Motor neuron (in vitro differentiated cells): Measurements from ENCODE around the gene CROCC2. TPM values are rescaled to one million over a fixed set of nuclear protein-coding genes. Genes with fewer than 3 reads are reported as not detected.
"Not testable (repeated sequence)": the region's sequence is repeated elsewhere in the genome, so short reads cannot be mapped to it uniquely, and the experiment has no call there.

Experiments
- ATAC-seq, 8 experiments: fragments of 200-7000 bp; cut with Tn5 transposase; replicated peaks in 6 of 8; 2 replicates each; pipeline ENCODE4 v1.8.0; 2021; ENCODE audit warnings: mild to moderate bottlenecking in 8 of 8, moderate library complexity in 8 of 8
- H3K27ac ChIP-seq, 2 donors: fragments of 250-450 bp; sonication (Bioruptor Pico); 2 replicates each; pipeline ENCODE4 v1.9.0; 2021; ENCODE audit warnings: antibody characterized with exemption in 2 of 2, mild to moderate bottlenecking in 2 of 2, moderate library complexity in 1 of 2
- H3K4me1 ChIP-seq, 2 donors: fragments of 250-450 bp; sonication (Bioruptor Pico); replicated peaks in 1 of 2; 2 replicates each; pipeline ENCODE4 v1.6.1; 2021; ENCODE audit warnings: antibody characterized with exemption in 2 of 2, mild to moderate bottlenecking in 2 of 2, moderate library complexity in 1 of 2
- H3K4me3 ChIP-seq, 5 donors: fragments of 250-450 bp; sonication (Bioruptor Pico); 2 replicates each; pipeline ENCODE4 v1.9.0; 2021; ENCODE audit warnings: antibody characterized with exemption in 5 of 5, mild to moderate bottlenecking in 5 of 5, moderate library complexity in 4 of 5
- WGBS, 10 experiments: fragments of 450-650 bp; shearing (Covaris generic); methylation state at CpG; one replicate each; pipeline ENCODE4 v1.0.0; 2022; 5-methylcytosine and 5-hydroxymethylcytosine counted together
- in situ Hi-C, 9 experiments: fragments of 400-800 bp; cut with MboI; loops; one replicate each; pipeline ENCODE4 v1.15.0; 2021; ENCODE audit warnings: low sequenced_read_pairs in 9 of 9, low pct_unique_long_range_greater_than_20kb in 2 of 9; ENCODE audit not compliant: unreplicated experiment in 9 of 9
- total RNA-seq, 8 experiments: library from RNA; unstranded; fragments of 300-600 nt; gene quantifications; 2 replicates each; pipeline versions ENCODE4 v1.2.3 to v1.2.4, GENCODE V29; 2022

Gene CROCC2
- total RNA-seq, 8 experiments from 2014 or later = 0.29 to 3.4 (median 0.64) TPM; not detected in 2

DNA sequence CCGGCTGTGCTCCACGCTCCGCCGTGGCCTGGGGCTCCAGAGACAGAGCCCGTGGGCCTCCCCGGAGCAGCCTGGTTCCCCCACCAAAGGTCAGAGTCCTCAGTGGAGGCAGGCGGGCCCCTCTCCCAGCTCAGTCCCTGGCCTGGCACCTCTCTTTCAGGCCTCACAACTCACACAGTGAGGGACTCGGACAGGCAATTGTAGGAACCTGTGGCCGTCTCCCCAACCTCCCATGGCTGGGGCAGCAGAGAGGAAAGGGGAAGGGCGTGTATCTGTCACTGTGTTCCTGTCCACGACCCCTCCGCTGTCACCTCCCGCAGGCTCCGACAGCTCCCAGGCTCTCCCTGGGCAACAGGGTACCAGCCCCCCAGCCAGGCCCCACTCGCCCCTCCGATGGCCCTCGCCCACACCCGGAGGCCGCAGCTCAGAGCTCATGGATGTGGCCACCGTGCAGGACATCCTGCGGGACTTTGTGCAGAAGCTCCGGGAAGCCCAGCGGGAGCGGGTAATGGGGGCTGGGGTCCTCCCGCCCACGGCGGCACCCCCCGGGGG, 59.8 kb downstream of the CROCC2 start:
- H3K4me3 ChIP-seq = no peak overlapping the region
- H3K4me1 ChIP-seq = peaks cover 14 to 20% of the 10 kb centered on the region in 2 donors
- no peak for ATAC-seq
- in situ Hi-C loops = no loop called here
- no peak overlapping the region for H3K27ac ChIP-seq
- WGBS, 10 experiments = 90 to 93% methylated on average over 2 to 3 of the region's 28 CpGs; no CpG with 5 or more reads in 8 of the 10 experiments

DNA sequence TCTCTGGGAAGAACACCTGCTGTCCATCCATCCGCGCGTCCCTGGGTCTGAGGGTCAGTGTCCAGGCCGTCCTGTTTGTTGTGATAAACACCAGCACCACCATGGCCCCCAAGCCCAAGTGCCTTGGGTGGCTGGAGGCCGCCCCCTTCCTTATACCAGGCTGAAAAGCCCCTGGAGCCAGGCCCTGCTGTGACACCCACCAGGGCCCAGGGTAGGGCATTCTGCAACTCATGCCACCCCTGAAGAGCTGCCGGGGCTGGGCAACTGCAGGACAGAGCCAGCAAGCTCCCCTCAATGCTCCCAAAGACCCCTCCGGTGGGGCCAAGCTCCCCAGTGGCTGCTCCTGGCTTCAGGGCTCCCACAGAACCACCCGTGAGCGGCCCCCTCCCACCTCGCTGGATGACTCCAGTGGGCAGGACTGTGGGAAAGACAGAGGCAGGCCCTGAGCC, 60.3 kb downstream of the CROCC2 start:
- 96% methylated on average over 3 of the region's 10 CpGs; no CpG with 5 or more reads in 9 of the 10 experiments for WGBS, 10 experiments
- Histone ChIP-seq H3K4me3 (no peak overlapping the region), H3K4me1 (peaks cover 9 to 15% of the 10 kb centered on the region in 2 donors), H3K27ac (no peak overlapping the region)
- ATAC-seq = no peak
- in situ Hi-C loops = no loop called here

DNA sequence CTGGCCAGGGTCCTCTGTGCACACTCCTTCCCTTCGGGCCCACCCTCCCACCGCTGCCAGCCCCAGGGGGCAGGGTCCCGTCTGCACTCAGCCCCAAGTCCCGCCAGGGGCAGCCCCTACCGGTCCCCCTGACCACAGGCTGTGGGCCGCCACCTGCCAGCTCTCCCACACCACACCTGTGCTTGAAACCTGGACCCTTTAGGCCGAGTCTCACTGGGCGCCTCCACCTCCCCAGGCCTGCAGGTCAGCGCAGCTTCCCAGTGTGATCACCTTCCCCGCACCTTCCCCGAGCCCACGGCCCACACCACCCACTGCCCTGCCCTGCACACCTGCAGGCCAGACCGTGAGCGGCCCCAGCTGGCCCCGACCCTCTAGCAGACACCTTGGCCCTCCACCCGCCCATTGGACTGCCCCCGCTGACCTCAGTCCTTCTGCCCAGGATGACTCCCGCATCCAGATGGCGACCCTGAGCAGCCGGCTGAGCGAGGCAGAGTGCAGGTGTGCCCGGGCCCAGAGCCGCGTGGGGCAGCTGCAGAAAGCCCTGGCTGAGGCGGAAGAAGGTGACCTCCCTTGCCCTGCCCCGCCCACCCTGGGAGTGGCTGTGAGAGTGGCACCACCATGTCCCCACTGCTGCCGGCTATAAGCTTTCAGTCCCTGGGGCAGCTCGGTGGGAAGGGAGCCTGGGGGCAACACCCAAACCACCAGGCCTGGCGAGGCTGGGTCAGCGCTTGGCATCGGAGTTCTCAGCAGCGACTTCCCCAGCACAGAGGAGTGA, 61.0 kb downstream of the CROCC2 start:
- no peak overlapping the region for H3K27ac ChIP-seq
- in situ Hi-C loops = no loop called here
- H3K4me1 ChIP-seq = peaks cover 9% of the 10 kb centered on the region in 2 donors
- H3K4me3 ChIP-seq = no peak overlapping the region
- no CpG with 5 or more reads among the region's 32 CpGs for WGBS, 10 experiments
- no peak for ATAC-seq

DNA sequence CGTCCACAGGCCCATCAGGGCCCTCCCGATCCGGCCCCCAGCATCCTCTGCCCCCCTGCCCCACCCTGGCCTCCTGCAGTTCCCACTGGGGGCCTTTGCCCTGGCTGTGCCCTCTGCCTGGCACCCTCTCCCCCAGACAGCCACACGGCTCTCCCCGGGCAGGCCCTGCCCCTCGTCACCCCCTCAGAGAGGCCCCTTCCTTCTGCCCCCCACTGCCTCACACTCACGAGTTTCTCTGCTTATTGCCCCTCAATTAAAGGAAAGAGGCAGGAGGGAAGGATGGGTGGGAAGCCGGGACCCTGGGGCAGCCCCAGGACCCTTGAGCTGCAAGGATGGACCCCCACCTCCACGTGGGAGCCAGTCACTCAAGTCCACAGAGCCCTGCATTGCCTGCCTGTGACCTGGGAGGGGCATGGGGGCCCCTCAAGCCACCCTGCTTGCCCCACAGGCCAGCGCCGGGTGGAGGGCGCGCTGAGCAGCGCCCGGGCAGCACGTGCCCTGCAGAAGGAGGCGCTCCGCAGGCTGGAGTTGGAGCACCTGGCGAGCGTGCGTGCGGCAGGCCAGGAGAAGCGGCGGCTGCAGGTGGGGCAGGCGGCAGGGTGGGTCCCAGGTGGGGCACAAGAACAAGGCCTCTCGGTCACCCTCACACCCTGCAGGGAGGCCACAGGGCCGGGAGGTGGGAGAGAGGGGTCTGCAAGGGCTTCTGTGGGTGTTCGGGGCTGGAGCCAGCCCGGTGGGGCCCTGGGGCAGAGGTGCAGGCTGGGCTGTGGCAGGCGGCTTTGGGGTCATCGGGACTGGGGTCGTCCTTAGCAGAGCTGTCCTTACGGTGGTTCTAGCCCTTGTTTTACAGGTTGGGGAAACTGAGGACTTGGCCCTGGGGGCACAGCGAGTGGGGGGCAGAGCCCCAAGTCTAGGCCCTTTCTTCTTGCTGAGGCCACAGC, 61.8 kb downstream of the CROCC2 start:
- ATAC-seq = no peak
- peaks cover under 1 to 5% of the 10 kb centered on the region in 2 donors for H3K4me1 ChIP-seq
- H3K27ac ChIP-seq = no peak overlapping the region
- WGBS, 10 experiments = 100% methylated on average over 1 of the region's 34 CpGs; no CpG with 5 or more reads in 8 of the 10 experiments
- in situ Hi-C loops = no loop called here
- no peak overlapping the region for H3K4me3 ChIP-seq

DNA sequence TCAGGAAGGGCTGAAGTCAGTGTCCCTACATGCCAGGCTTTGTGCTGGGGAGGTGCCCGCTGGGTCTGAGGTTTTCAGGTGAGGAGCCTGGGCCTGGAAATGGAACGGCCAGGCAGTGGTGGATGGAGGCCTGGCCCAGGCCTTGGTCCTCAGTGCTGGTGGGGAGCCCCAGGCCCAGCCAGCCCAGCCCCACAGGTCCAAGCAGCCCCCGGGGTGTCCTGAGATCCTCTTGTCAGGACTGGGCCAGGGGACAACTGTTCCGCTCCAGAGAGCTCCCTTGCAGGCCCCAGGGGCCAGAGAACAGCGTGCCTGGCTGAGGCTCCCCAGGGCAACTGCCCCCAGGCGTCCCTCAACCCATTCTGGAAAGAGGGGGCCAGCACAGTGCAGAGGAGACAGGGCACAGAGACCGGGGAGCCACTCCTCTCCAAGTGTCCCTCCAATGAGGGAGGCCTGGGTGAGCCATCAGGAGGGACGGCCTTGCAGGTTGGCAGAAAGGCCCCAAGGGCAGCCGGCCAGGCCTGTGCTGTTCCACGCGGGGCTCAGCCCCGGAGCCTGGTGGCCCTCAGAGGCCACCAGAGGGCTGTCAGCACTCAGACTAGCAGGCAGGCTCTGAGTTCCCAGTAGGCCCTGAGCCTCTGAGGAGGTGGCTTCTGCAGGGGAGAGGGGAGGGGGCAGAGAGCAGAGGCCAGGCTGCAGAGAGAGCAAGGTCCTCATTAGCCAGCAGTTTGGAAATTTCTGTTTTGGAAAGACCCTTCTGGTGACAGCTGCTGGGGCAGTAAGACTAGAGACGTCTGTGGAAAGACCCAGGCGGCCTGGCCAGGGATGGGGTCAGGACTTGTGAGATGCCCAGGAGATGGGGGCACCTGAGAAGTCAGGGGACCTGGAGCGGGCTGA, 62.8 kb downstream of the CROCC2 start:
- WGBS, 10 experiments = 64 to 83% (median 67%) methylated on average over 1 to 4 of the region's 15 CpGs; no CpG with 5 or more reads in 5 of the 10 experiments

DNA sequence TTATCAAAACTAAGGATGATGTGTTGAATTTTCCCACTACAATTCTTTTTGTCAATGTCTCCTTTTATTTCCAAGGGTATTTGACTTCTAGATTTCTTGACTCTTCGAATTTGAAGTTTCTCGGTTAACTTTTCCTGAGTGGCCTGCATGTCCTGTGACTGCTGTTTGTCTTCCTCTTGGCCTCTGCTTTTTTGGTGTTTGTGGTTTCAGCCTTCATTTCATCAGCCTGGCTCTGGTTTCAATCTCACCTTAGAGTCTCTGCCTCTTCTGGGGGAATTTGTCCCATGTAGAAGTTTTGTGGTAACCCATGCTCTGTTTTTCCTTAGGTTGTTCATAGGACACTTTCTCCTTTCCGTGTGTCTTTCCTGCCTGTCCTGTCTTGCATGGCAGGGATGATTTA, 64.0 kb downstream of the CROCC2 start:
- no peak overlapping the region for H3K4me3 ChIP-seq
- H3K4me1 ChIP-seq = peaks cover 0 to 8% of the 10 kb centered on the region in 2 donors
- H3K27ac ChIP-seq = no peak overlapping the region
- in situ Hi-C loops = no loop called here
- WGBS, 10 experiments = 18 to 100% (median 82%) methylated on average over 1 to 3 of the region's 3 CpGs; no CpG with 5 or more reads in 1 of the 10 experiments
- ATAC-seq = no peak

More for the DNA sequence above, 62.8 kb downstream of the CROCC2 start:
- in situ Hi-C loops = no loop called here
- peak in 6 of 8 experiments; percentile 8 to 74 (median 56) for ATAC-seq
- H3K4me1 ChIP-seq = peaks cover 0 to 8% of the 10 kb centered on the region in 2 donors
- no peak overlapping the region for H3K27ac ChIP-seq
- no peak overlapping the region for H3K4me3 ChIP-seq

DNA sequence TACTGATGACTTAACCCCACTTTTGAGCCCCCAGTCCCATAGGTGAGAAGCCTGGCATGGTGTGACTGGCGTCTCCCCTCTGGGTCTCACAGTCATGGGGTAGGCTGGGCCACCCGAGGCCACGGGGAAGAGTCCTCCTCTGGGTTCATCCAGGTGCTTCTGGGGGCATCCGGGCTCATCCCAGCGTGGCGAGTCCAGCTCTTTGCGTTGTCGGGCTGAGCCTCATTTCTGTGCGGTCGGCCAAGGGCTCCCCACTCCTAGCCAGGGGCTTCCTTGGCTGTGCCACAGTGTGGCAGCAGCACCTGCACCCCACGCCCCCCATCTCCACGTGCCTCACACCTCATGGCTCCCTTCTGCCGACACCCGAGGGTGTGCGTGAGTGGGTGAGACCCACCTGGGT, 64.7 kb downstream of the CROCC2 start:
- Histone ChIP-seq H3K4me3 (no peak overlapping the region), H3K27ac (no peak overlapping the region), H3K4me1 (peaks cover 0 to 8% of the 10 kb centered on the region in 2 donors)
- in situ Hi-C loops = no loop called here
- no peak for ATAC-seq
- 60 to 100% (median 93%) methylated on average over 1 to 9 of the region's 15 CpGs; no CpG with 5 or more reads in 5 of the 10 experiments for WGBS, 10 experiments

DNA sequence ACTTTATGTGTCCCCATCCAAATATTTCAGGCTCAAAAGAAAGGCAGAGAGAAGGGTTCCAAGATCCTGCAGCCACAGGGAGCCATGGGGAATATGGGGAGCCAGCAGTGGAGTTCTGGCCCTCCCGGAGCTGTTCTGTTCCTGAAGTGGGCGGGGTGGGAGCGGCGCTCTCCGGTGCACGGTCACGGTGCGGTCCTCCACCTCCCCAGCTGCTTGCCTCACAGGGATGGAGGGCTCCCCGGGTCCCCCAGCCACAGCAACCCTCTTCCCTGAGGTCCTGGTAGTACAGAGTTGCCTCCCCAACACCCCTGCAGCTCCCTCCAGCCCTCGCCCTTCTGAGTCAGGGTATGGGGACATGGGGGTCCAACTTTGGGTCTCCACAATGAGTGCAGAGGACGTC, 66.1 kb downstream of the CROCC2 start:
- H3K4me3 ChIP-seq = no peak overlapping the region
- in situ Hi-C loops = no loop called here
- ATAC-seq = peak in 1 of 8 experiments; percentile 15
- H3K4me1 ChIP-seq = peaks cover 0 to 8% of the 10 kb centered on the region in 2 donors
- H3K27ac ChIP-seq = no peak overlapping the region
- WGBS, 10 experiments = 0 to 43% (median 19%) methylated on average over 1 to 6 of the region's 11 CpGs; no CpG with 5 or more reads in 6 of the 10 experiments

DNA sequence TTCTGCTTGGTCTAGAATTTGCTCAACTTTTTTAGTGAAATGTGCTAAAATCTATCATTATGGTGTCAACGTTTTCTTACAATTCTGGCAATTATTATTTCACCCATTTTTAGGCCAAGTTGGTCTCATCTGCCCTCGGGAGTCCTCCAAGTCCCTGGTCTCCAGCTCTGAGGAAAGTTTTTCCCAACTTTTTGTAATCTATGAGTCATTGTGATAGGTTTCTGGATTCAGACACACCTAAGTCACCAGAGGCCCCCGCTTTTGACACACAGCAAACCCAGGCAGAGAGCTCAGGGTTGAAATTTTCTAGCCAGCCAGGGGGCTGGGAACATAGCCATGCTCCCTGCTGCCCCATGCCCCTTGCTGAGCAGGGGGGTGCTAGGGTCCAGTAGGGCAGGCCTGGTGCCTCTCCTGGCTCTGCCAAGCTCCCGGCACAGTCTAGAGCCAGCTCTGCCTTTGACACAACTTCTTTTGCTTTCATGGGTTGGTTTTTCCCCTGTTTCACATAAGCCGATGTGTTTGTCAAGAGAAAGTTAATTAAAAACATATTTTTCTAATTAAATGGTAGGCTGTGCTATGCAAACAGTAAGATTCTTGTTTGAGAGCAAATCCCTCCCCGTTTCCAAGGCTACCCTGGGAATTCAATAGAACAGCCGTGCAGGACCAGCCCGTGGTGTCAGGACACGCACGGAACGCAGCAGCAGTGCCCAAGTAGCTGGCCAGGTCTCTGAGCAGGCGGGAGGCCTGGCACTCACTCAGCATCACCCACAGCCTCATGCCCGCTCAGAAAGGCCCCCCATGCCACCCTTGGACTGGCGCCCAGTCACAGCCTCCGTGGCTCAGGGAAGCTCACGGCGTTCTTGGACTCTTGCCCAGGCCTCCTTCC, 66.7 kb downstream of the CROCC2 start:
- in situ Hi-C loops = no loop called here

DNA sequence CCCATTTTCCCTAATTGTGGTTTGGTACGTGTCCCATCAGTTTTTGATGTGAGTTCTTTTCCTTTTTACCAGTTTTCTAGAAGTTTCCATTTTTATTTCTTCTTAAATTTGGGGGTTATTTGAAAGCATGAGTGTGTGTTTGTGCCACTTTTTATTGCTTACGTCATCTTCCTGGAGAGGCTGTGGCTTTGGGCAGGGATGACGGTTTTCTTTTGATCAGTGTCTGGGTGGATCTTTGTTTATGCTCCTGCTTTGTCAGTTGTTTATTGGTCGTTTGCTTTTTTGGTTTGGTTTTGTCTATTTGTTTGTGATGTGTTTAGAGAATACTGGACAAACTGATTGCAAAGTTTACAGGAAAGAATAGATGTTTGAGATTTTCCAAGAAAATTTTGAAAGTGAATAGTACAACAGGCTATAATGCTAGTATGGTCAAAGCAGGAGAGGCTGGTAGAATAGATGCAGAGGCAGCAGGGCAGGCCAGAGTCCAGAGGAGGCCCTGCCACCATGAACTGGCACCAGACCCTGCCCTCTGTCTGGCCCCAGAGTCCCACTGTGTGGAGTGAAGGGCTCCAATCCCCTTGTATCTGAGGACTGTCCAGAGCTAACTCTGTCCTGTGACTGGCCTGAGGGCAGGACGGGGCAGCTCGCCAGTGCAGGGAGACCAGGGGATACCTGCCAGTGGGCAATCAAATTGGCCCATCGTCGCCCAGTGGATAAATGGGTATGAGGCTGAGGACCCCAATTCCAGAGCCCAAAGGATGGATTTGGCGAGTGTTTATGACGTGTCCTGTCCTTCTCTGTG, 68.8 kb downstream of the CROCC2 start:
- in situ Hi-C loops = no loop called here
- peak in 2 of 8 experiments; percentile 22 to 37 for ATAC-seq
- 5 to 80% (median 54%) methylated on average over 1 to 10 of the region's 10 CpGs for WGBS, 10 experiments

More for the DNA sequence above, 66.7 kb downstream of the CROCC2 start:
- peak; percentile 66 to 93 (median 86) for ATAC-seq
- Histone ChIP-seq H3K4me3 (no peak overlapping the region), H3K27ac (no peak overlapping the region), H3K4me1 (peaks cover 0 to 8% of the 10 kb centered on the region in 2 donors)
- WGBS, 10 experiments = 0 to 80% (median 50%) methylated on average over 1 to 7 of the region's 17 CpGs; no CpG with 5 or more reads in 1 of the 10 experiments

DNA sequence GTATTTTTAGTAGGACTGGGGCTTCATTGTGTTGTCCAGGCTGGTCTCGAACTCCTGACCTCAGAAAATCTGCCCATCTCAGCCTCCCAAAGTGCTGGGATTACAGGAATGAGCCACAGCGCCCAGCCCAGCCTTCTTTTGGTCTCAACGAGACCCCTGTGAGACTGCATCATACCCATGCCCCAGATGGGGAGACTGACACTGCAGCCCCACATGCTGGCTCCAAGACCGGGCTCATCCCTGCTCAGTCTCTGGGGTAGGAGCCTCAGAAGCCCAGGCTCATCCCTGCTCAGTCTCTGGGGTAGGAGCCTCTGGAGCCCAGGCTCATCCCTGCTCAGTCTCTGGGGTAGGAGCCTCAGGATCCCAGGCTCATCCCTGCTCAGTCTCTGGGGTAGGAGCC, 69.8 kb downstream of the CROCC2 start:
- H3K27ac ChIP-seq, H3K4me1 ChIP-seq, in situ Hi-C loops, H3K4me3 ChIP-seq, ATAC-seq: not testable (repeated sequence)
- WGBS, 10 experiments = 50% methylated on average over 1 of the region's 4 CpGs; no CpG with 5 or more reads in 8 of the 10 experiments

More for the DNA sequence above, 68.8 kb downstream of the CROCC2 start:
- no peak overlapping the region for H3K27ac ChIP-seq
- peaks cover 0 to 8% of the 10 kb centered on the region in 2 donors for H3K4me1 ChIP-seq
- H3K4me3 ChIP-seq = no peak overlapping the region
